ENCODE measurements around the gene PRAMEF5. TPM values are rescaled to one million over a fixed set of nuclear protein-coding genes. Genes with fewer than 3 reads are reported as not detected.
"Not testable (repeated sequence)": the region's sequence is repeated elsewhere in the genome, so short reads cannot be mapped to it uniquely, and the experiment has no call there.

Gene PRAMEF5
- total RNA-seq, 1 experiment from 2014 or later: not detected

DNA sequence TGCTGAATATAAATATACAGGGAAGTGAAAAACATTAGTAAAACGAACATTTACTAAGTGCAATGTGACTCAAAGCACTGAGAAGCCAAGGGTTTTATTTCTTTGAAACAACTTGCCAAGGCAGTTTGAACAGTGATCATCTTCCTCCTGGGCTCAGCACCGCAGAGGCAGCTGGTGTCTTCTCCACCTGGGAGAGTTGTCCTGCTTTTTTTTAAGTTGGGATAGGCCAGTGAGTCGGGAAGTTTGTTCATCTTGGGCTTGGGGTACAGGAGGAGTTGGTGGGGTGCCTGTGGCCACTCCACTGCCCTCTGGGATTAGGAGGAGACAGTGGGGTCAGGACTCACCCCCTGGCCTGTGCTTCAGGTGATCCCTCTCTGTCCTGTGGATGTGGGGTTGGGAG, 35.0 kb downstream of the PRAMEF5 start:
- not testable (repeated sequence) for H3K23ac ChIP-seq (ENCODE audit: insufficient read length, low read depth, low read length); H4K8ac ChIP-seq (replicated peaks; ENCODE audit: insufficient read length, low read depth, low read length); H2BK120ac ChIP-seq (ENCODE audit: low read depth, low read length, poor library complexity, severe bottlenecking); H2BK20ac ChIP-seq (ENCODE audit: low read depth, low read length, poor library complexity, severe bottlenecking); H3K79me1 ChIP-seq (ENCODE audit: insufficient read depth, low read depth, low read length, poor library complexity, severe bottlenecking); H3K18ac ChIP-seq (ENCODE audit: insufficient read length, low read depth, low read length); H4K5ac ChIP-seq (ENCODE audit: insufficient read length, low read depth, low read length); H3K79me2 ChIP-seq (ENCODE audit: insufficient read depth, low read length); DNase-seq; H3K4ac ChIP-seq (ENCODE audit: low read depth, low read length); H3K27me3 ChIP-seq (ENCODE audit: insufficient read depth, low read length); H2AK5ac ChIP-seq (ENCODE audit: insufficient read length, low read length); H4K20me1 ChIP-seq (ENCODE audit: control insufficient read depth, insufficient read depth, insufficient read length); H3K27ac ChIP-seq (ENCODE audit: insufficient read length, low read depth, low read length); H3K9ac ChIP-seq (ENCODE audit: extremely low read depth, insufficient read length, low read length); H3K27ac Mint-ChIP-seq; H2BK12ac ChIP-seq (ENCODE audit: insufficient read length, low read depth, low read length); H3K36me3 Mint-ChIP-seq (ENCODE audit: insufficient read depth in 1 of 3, low read depth in 3 of 3); H3K4me1 ChIP-seq (ENCODE audit: insufficient read depth, low read length); H3K9me3 ChIP-seq (ENCODE audit: control insufficient read depth, low read depth, low read length); H3T11ph ChIP-seq (ENCODE audit: low read length); H2BK5ac ChIP-seq (ENCODE audit: insufficient read length, low read length); H3K56ac ChIP-seq (ENCODE audit: insufficient read length, low read depth, low read length); H2BK15ac ChIP-seq (ENCODE audit: low read depth, low read length); H2AFZ ChIP-seq (ENCODE audit: low read length); H3K27me3 Mint-ChIP-seq (ENCODE audit: low read depth); H3K14ac ChIP-seq (ENCODE audit: insufficient read depth, low read length); H3K4me1 Mint-ChIP-seq; H4K91ac ChIP-seq (ENCODE audit: insufficient read length, low read depth, low read length); H3K9me3 Mint-ChIP-seq; H3K4me3 Mint-ChIP-seq; H3K23me2 ChIP-seq (ENCODE audit: insufficient read length, low read depth, low read length, poor library complexity, severe bottlenecking); H3K4me2 ChIP-seq (ENCODE audit: insufficient read depth, insufficient read length, low read length)
- WGBS (ENCODE audit: extremely low coverage, insufficient read length, low lambda C conversion rate): no CpG with 5 or more reads among the region's 3 CpGs

DNA sequence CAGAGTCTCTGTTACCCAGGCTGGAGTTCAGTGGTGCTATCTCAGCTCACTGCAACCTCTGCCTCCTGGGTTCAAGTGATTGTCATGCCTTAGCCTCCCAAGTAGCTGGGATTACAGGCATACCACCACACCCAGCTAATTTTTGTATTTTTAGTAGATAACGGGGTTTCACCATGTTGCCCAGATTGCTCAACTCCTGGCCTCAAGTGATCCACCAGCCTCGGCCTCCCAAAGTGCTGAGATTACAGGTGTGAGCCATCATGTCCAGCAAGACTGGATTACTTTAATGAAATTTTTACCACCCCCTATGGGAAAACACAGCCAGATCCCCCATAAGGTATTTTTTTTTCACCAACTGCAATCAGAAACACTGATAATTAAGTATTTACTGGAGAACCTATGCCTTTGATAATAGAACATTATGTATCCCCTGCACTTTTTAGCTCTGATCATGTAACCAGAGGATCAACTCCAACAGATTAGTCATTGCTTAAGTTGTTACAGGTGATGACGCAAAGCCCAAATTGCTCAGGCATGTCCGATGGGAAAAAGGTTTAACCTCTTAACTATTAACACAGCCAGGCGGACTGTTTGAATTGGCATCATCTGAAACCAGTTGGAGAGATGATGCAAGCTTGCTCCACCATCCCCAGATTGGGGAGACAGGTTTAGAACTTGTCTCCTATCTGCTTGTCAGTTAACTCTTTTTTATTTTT, 43.4 kb downstream of the PRAMEF5 start:
- not testable (repeated sequence) for H3K27ac Mint-ChIP-seq; H3K27ac ChIP-seq (ENCODE audit: insufficient read length, low read depth, low read length); H2BK5ac ChIP-seq (ENCODE audit: insufficient read length, low read length); H2BK20ac ChIP-seq (ENCODE audit: low read depth, low read length, poor library complexity, severe bottlenecking); H2BK15ac ChIP-seq (ENCODE audit: low read depth, low read length); H3K36me3 Mint-ChIP-seq (ENCODE audit: insufficient read depth in 1 of 3, low read depth in 3 of 3); H4K8ac ChIP-seq (replicated peaks; ENCODE audit: insufficient read length, low read depth, low read length); H3K79me2 ChIP-seq (ENCODE audit: insufficient read depth, low read length); H3T11ph ChIP-seq (ENCODE audit: low read length); H3K23me2 ChIP-seq (ENCODE audit: insufficient read length, low read depth, low read length, poor library complexity, severe bottlenecking); H2BK120ac ChIP-seq (ENCODE audit: low read depth, low read length, poor library complexity, severe bottlenecking); H3K23ac ChIP-seq (ENCODE audit: insufficient read length, low read depth, low read length); H3K18ac ChIP-seq (ENCODE audit: insufficient read length, low read depth, low read length); H3K27me3 ChIP-seq (ENCODE audit: insufficient read depth, low read length); H3K9me3 ChIP-seq (ENCODE audit: control insufficient read depth, low read depth, low read length); H3K27me3 Mint-ChIP-seq (ENCODE audit: low read depth); DNase-seq; H4K20me1 ChIP-seq (ENCODE audit: control insufficient read depth, insufficient read depth, insufficient read length); H4K91ac ChIP-seq (ENCODE audit: insufficient read length, low read depth, low read length); H4K5ac ChIP-seq (ENCODE audit: insufficient read length, low read depth, low read length); H3K9ac ChIP-seq (ENCODE audit: extremely low read depth, insufficient read length, low read length); H3K4me1 Mint-ChIP-seq; H3K4me3 Mint-ChIP-seq; H2AFZ ChIP-seq (ENCODE audit: low read length); H2BK12ac ChIP-seq (ENCODE audit: insufficient read length, low read depth, low read length); H3K14ac ChIP-seq (ENCODE audit: insufficient read depth, low read length); H2AK5ac ChIP-seq (ENCODE audit: insufficient read length, low read length); H3K4ac ChIP-seq (ENCODE audit: low read depth, low read length); H3K79me1 ChIP-seq (ENCODE audit: insufficient read depth, low read depth, low read length, poor library complexity, severe bottlenecking); H3K4me1 ChIP-seq (ENCODE audit: insufficient read depth, low read length); H3K56ac ChIP-seq (ENCODE audit: insufficient read length, low read depth, low read length); H3K4me2 ChIP-seq (ENCODE audit: insufficient read depth, insufficient read length, low read length)
- no CpG with 5 or more reads among the region's 5 CpGs for WGBS (ENCODE audit: extremely low coverage, insufficient read length, low lambda C conversion rate)
- peaks cover 7 to 12% of the 10 kb centered on the region in 2 experiments for H3K9me3 Mint-ChIP-seq
